Measurements from ENCODE around the gene ACYP2.
"Not testable (repeated sequence)": the region's sequence is repeated elsewhere in the genome, so short reads cannot be mapped to it uniquely, and the experiment has no call there.

ACYP2 gene

DNA sequence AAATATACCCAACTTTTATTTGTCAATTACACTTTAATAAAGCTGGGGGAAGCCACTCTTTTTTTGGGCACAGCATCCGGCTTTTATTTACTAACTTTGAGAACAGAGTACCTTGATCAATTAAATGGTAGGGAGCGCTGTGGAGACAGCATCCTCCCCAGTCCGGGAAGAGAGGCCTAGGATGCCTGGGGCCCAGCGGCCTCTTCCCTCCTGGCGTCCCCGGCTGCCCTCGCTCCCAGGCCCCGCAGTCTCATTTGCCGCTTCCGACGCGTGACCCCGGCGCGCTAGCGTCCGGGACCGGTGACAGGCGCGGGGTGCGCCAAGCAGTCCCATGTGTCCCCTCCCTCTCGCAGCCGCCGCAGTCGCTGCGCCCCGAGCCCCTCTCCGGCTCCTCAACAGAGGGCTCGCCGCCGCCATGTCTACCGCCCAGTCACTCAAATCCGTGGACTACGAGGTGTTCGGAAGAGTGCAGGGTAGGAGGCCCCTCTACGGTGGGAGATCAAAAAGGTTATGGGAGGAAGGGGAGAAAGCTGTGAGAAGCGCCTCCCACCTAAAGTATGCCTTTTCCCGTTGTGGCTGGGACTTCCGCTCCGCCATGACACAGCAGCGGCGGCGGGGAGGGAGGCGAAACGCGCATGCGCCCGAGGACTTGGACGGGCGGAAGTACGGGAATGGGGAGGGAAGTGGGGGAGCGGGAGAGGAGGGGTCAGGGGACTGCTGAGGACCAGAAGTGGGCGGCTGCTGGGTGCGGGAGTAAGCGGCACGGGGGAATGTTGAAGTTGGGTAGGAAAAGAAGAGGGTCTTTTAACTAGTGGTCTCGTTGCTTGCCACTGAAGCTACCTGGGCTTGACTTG, at the start of gene ACYP2:
Gene ACYP2, plus strand, starts transcription at position 332 of the 854 bp plus-strand sequence.
- Mint-ChIP-seq H3K36me3 (ENCODE audit: low read depth) (peaks cover 12% of the 10 kb centered on the region), H3K4me1 (peaks cover 14% of the 10 kb centered on the region), H3K27me3 (ENCODE audit: low read depth, poor library complexity) (peaks cover 7% of the 10 kb centered on the region), H3K4me3 (peak within 1 kb of the TSS; percentile 90), H3K9me3 (peaks cover 17% of the 10 kb centered on the region), H3K27ac (peak within 1 kb of the TSS; percentile 100)
- peak; percentile 89 for DNase-seq
- TF ChIP-seq, protein P1, sequence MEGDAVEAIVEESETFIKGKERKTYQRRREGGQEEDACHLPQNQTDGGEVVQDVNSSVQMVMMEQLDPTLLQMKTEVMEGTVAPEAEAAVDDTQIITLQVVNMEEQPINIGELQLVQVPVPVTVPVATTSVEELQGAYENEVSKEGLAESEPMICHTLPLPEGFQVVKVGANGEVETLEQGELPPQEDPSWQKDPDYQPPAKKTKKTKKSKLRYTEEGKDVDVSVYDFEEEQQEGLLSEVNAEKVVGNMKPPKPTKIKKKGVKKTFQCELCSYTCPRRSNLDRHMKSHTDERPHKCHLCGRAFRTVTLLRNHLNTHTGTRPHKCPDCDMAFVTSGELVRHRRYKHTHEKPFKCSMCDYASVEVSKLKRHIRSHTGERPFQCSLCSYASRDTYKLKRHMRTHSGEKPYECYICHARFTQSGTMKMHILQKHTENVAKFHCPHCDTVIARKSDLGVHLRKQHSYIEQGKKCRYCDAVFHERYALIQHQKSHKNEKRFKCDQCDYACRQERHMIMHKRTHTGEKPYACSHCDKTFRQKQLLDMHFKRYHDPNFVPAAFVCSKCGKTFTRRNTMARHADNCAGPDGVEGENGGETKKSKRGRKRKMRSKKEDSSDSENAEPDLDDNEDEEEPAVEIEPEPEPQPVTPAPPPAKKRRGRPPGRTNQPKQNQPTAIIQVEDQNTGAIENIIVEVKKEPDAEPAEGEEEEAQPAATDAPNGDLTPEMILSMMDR (IDR thresholded peaks at IDR 0.05), result no peak

DNA sequence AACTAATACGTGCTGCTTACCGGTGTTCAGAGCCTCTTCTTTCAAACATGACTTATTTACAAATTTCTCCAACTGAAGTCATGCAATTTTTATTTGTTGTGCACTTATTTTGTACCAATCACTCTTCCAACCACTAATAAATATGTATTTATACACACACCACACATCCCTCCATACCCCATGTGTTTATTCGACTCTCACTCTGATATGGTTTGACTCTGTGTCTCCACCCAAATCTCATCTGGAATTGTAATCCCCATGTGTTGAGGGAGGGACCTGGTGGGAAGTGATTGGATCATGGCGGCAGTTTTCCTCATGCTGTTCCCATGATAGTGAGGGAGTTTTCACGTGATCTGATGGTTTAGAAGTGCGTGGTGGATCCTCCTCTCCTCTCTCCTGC, 49.5 kb upstream of the ACYP2 start:
- Mint-ChIP-seq H3K9me3 (no peaks in the 10 kb centered on the region), H3K27me3 (ENCODE audit: low read depth, poor library complexity) (no peaks in the 10 kb centered on the region), H3K4me3 (no peak overlapping the region), H3K27ac (peak overlapping the region; percentile 30), H3K4me1 (peaks cover under 1% of the 10 kb centered on the region), H3K36me3 (ENCODE audit: low read depth) (peaks cover 12% of the 10 kb centered on the region)
- TF ChIP-seq, protein P1 (IDR thresholded peaks at IDR 0.05), result no peak
- no peak for DNase-seq

DNA sequence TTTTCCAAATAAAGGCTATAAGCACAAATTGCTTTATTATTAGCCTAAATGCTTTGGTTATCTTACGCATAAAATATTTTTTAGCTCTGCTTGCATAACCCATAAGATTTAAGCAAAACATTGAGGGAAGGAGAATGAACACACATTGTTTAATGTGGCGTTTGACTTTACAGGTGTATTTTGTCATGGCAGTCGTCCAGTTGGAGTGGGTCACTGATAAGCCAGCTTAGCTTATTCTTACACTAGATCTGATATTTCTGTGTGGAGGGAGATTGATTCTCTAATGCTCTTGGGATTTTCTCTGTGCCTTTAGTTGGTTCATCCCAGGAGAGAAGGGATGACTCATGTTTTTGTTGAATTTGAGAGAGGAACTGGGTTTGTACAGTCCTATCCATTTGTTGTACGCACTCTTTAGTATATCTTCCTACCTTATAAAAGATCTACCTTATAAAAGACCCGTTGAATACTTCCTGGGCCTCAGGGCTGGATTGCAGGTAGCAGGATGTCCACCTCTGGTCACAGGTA, 47.5 kb upstream of the ACYP2 start:
- Mint-ChIP-seq H3K36me3 (ENCODE audit: low read depth) (peaks cover 8% of the 10 kb centered on the region), H3K27me3 (ENCODE audit: low read depth, poor library complexity) (no peaks in the 10 kb centered on the region), H3K4me1 (peaks cover 5% of the 10 kb centered on the region), H3K4me3 (no peak overlapping the region), H3K9me3 (no peaks in the 10 kb centered on the region), H3K27ac (peak overlapping the region; percentile 16)
- DNase-seq, result no peak
- TF ChIP-seq, protein P1 (IDR thresholded peaks at IDR 0.05), result no peak

DNA sequence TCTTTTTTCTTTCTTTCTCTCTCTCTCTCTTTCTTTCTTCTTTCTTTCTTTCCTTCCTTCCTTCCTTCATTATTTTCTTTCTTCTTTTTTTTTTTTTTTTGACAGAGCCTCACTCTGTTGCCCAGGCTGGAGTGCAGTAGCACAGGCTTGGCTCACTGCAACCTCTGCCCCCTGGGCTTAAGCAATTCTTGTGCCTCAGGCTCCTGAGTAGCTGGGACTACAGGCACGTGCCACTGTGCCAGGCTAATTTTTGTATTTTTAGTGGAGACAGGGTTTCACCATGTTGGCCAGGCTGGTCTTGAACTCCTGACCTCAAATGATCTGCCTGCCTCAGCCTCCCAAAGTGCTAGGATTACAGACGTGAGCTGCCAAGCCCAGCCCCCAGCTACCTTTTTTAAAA, 42.9 kb upstream of the ACYP2 start:
- H3K27ac Mint-ChIP-seq; H3K36me3 Mint-ChIP-seq (ENCODE audit: low read depth); DNase-seq; H3K4me1 Mint-ChIP-seq; H3K9me3 Mint-ChIP-seq; H3K27me3 Mint-ChIP-seq (ENCODE audit: low read depth, poor library complexity); H3K4me3 Mint-ChIP-seq: not testable (repeated sequence)

DNA sequence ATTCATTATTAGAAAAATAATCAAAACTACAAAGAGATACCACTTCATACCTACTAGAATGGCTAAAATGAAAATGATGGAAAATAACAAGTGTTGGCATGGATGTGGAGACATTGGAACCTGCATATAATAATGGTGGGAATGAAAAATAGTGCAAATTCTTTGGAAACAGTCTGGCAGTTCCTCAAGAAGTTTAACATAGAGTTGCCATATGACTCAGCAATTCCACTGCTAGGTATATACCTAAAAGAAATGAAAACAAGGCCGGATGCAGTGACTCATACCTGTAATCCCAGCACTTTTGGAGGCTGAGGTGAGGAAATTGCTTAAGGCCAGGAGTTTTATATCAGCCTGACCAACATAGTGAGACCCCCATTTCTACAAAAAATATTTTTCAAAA, 41.6 kb upstream of the ACYP2 start:
- Mint-ChIP-seq H3K9me3 (no peaks in the 10 kb centered on the region), H3K36me3 (ENCODE audit: low read depth) (no peaks in the 10 kb centered on the region), H3K27me3 (ENCODE audit: low read depth, poor library complexity) (no peaks in the 10 kb centered on the region), H3K4me1 (peaks cover 5% of the 10 kb centered on the region), H3K27ac (no peak overlapping the region), H3K4me3 (no peak overlapping the region)
- TF ChIP-seq, protein P1 (IDR thresholded peaks at IDR 0.05), result no peak
- DNase-seq, result no peak

DNA sequence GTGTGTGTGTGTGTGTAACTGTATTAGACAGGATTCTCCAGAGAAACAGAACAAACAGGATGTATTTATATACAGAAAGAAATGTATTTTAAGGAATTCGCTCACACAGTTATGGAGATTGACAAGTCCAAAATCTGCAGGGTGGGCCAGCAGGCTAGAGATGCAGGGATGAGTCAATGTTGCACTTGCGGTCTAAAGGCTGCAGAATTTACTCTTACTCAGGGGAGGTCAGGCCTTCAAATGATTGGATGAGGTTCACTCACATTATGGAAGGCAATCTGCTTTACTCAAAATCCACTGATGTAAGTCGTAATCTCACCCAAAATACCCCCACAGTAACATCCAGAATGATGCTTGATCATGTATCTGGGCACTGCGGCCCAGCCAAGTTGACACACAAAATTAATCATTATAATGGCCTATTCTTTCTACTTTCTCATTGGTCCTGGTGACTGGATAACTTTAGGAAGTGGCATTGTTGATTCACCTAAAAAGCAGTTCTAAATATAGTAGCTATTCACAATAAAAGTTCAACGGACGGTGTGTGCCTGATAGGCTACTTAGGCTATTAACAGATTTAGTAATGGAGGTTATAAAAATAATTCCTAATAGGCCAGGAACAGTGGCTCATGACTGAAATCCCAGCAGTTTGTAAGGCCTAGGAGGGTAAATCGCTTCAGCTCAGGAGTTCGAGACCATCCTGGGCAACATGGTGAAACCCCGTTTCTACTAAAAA, 40.6 kb upstream of the ACYP2 start:
- H3K4me3 Mint-ChIP-seq, result no peak overlapping the region
- no peak for DNase-seq
- TF ChIP-seq, protein P1 (IDR thresholded peaks at IDR 0.05), result no peak
- no peaks in the 10 kb centered on the region for H3K36me3 Mint-ChIP-seq (ENCODE audit: low read depth)
- H3K27ac Mint-ChIP-seq, result no peak overlapping the region
- no peaks in the 10 kb centered on the region for H3K9me3 Mint-ChIP-seq
- peaks cover 5% of the 10 kb centered on the region for H3K4me1 Mint-ChIP-seq
- H3K27me3 Mint-ChIP-seq (ENCODE audit: low read depth, poor library complexity), result no peaks in the 10 kb centered on the region
